Esophagus muscularis mucosa (tissue), 3 donors: ENCODE data around the gene CEP164.

ENCODE experiments used
- CTCF ChIP-seq, 3 experiments: fragments of 200-600 bp in 2 of 3; fragments of 450-650 bp in 1 of 3; sonication (generic) in 2 of 3; IDR thresholded peaks; one replicate each; pipeline ENCODE4 v1.5.1; 2017 to 2019; ENCODE audit warnings: antibody characterized with exemption in 3 of 3, mild to moderate bottlenecking in 2 of 3, moderate library complexity in 1 of 3
- POLR2A ChIP-seq: fragments of 450-650 bp; IDR thresholded peaks from one replicate; pipeline ENCODE4 v1.6.1; 2017; ENCODE audit warnings: antibody characterized with exemption, moderate library complexity, mild to moderate bottlenecking, low read depth

- TF ChIP-seq CTCF (IDR thresholded peaks at IDR 0.05) (no peak), POLR2A (no peak)
Measured at GRCh38 chr11:117423046-117423575, 95.5 kb downstream of the CEP164 start.
